HG03432 (cell line): ENCODE data around the gene LIPC.

Experiments
- ATAC-seq: cut with Tn5 transposase; IDR thresholded peaks from one replicate; pipeline ENCODE4 v1.9.1; 2021; ENCODE audit warnings: mild to moderate bottlenecking, moderate library complexity; ENCODE audit not compliant: unreplicated experiment

LIPC gene

GRCh38 chr15:58472221-58472620, 40.4 kb downstream of the LIPC start:
- no peak for ATAC-seq

GRCh38 chr15:58472821-58473581, 41.2 kb downstream of the LIPC start:
- ATAC-seq = no peak

DNA sequence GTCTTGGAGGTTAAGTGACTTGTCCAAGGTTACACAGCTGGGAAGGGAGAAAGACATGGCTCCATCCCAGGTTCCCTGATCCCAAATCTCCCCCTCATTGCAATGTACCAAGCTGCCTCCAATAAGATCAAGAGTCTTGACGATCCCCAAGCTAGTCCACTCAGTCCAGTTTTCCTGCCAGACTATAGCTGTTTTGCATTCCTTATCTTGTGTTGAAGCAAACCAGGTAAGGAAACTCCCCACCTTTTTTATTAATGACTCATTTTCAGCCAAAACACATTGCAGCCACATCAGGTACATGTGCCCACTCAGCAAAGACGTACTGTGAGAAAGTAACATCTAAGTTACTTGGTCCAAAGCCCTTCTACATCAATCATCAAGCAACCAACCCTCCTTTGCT, 41.9 kb downstream of the LIPC start:
- ATAC-seq = no peak

DNA sequence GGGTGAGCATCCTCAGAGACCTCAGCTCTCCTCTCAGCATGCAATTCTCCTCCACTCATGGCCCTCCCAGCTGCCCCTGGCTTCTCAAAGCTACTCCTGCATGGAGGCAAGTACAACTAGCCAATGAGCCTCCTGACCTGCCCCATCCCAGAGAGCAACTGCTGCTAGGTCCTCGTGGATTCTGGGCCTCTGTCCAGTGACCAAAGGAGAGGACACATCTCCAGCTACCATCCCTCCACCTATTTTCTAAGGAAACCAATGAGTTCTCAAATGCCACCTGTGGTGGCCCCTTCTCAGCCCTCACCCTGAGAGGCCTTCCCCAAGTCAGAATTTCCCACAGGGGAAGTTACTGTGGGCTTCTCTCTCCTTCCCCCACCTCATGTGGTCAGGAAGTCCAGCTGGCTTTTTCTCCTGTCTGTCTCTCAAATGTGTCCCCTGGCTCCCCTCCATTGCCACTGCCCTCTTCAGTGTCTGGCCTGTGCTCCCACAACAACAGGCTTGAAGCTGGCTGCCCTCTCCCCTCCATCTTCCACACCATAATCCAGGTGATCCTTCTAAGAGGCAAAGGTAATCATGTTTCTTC, 43.0 kb downstream of the LIPC start:
- no peak for ATAC-seq

DNA sequence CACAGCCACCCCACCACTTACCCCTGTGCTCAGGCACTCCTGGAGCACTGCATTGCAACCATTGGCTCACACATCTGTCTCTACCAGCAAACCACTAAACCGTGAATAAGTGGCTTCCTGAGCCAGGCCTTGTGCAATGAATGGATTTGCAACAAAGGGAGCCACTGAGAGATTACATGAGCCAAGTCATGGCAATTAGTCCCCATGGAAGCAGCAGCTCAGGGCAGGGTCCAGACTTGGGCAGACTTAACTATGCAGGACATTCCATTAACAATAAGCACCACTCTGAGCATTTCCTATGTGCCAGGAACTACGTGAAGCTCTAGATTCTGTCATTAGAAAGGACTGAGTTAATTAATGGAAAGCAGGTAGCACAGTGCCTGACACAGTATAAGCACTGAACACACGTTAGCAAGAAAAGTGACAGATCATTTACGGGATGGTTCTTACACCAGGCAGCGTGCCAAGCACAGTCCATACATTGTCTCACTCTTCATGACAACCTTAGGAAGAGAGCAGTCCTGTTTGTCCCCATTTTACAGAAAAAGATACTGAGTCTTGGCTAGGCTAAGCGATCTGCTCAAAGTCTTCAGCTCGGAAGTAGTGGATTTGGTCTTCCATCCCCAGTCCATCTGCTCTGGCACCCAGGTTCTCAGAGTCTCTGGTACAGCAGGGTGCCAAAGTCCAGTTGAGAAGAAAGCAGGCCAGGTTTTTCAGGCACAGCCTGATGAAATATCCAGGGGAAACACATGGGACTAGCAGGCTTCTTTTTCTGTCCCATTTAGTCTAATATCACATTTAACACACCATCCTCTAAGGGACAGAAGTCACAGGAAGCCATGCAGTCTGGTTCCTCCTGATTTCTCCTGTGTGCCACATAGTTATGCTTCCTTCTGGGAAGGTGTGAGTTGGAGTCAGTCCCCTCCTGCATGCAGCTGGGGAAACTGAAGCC, 44.1 kb downstream of the LIPC start:
- ATAC-seq = no peak

DNA sequence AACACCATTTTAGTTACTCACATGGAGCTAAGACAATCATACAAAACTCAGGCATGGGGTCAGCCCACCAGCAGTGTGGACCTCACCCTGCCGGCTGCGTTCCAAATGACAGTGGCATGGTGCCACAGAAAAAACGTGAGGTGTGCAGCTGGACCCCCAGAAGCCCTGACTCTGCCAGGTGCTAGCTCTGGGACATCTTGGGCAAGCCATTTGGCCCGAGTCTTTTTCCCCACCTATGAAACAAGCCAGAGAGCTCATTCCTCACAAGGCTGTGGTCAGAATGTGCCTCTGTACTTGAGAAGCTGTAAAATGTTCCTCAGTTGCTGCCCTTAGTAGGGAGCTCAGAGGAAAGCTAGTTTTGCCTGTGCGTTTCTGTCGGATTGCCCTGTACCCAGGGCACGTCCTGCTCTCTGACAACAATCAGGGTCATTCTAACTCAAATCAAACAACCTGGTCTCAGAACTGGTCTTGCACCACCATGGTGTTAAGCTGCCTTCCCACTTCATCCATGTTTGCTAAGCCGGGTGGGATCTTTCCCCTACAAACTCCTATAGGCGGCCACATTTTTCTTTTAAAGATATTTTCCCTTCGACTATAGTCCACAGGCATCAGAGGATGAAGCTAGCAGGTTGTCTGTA, 44.9 kb downstream of the LIPC start:
- no peak for ATAC-seq

- ATAC-seq = no peak
Measured at GRCh38 chr15:58477170-58477569, 45.4 kb downstream of the LIPC start.

DNA sequence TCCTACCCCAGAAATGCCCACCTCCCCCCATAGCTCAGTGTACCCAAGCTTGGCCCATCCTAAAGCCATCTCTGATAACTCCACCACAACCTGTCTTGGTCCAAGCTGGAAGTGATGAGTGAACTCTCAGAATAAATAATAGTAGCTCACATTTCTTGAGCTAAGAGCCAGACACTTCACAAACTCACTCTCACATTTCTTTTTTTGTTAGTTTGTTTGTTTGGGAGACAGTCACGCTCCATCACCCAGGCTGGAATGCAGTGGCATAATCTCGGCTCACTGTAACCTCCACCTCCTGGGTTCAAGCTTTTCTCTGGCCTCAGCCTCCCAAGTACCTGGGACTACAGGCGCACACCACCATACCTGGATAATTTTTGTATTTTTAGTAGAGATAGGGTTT, 46.2 kb downstream of the LIPC start:
- no peak for ATAC-seq

- ATAC-seq = no peak
Measured at GRCh38 chr15:58478579-58478978, 46.8 kb downstream of the LIPC start.

DNA sequence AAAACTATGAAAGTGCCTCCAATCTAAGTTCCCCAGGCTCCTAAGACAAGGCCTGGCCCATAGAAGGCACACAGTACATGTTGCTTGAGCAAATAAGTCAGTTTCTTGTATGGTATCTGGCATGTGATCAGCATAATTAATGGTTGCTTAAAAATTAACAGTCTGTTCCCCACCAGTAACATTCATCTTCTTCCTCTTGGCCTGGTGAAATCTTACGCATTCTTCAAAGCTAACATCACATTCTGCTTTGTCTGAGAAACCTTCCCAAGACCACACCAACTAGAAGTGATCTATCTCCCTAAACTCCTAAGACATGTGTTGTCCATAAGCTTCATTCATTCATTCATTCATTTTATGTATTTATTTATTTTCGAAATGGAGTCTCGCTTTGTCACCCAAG, 48.1 kb downstream of the LIPC start:
- no peak for ATAC-seq

GRCh38 chr15:58483376-58483775, 51.6 kb downstream of the LIPC start:
- ATAC-seq = no peak

- ATAC-seq = no peak
Measured at GRCh38 chr15:58484791-58485600, 53.2 kb downstream of the LIPC start.

- ATAC-seq = no peak
Measured at GRCh38 chr15:58486062-58486461, 54.3 kb downstream of the LIPC start.

DNA sequence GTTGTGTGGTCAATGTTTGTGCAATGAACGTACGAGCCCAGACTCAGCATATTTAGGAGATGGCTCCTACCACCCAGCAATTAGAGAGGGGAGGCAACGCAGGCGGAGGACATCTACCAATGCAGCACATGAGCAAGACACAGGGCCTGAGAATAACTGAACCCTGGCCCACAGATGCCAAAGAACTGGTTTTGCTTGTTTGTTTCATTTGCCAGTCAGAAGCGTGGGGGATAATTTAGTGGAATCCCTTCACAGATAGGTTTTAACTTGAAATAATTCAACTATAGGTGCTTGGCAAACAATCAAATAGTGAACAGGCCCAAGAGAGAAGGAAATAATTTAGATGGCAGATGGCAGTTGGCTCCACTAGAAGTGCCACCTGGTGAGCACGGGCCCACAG, 54.8 kb downstream of the LIPC start:
- no peak for ATAC-seq

DNA sequence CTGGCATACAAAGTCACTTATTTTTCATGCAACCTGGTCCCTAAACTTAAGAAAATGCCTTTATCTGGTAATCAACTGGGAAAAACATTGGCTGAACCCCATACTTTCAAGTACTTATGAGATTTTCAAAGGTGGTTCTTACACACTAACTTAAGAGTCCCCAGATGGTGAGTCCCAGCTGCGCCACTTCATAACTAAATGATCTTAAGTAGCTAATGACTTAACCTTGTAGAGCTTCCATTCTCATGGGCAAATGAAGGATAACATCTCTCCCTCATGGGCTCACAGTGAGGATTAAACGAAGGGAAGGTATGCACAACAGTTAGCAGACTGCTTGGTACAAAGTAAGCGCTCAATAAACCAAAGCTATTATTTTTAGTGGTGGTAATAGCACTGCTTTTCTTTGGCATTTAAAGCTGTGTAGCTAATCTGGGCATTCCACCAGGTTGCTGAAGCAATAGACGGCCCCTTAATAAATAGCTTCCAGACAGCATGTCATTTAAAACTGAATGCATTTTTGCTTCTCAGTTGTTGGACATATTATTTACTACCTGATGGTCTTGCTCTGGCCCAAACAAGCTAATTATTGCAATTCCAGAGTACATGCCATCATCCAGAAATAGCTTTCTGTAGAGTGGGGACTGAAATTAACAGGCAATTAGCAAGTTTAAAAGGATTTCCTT, 55.4 kb downstream of the LIPC start:
- no peak for ATAC-seq

DNA sequence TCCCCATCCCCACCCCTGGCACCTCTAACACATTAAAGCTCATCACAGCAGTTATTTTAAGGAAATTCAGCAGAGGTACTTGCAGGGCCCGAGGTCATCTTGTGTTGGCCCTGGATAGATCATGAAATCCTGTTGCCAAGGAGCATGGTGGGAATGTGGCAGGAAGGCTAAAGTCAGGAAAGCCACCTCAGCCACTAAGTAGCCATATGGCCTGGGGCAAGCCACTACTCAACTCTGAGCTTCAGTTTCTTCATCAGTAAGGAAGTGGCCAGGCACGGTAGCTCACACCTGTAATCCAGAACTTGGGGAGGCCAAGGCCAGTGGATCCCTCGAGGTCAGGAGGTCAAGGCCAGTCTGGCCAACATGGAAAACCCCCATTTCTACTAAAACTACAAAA, 55.9 kb downstream of the LIPC start:
- ATAC-seq = no peak

DNA sequence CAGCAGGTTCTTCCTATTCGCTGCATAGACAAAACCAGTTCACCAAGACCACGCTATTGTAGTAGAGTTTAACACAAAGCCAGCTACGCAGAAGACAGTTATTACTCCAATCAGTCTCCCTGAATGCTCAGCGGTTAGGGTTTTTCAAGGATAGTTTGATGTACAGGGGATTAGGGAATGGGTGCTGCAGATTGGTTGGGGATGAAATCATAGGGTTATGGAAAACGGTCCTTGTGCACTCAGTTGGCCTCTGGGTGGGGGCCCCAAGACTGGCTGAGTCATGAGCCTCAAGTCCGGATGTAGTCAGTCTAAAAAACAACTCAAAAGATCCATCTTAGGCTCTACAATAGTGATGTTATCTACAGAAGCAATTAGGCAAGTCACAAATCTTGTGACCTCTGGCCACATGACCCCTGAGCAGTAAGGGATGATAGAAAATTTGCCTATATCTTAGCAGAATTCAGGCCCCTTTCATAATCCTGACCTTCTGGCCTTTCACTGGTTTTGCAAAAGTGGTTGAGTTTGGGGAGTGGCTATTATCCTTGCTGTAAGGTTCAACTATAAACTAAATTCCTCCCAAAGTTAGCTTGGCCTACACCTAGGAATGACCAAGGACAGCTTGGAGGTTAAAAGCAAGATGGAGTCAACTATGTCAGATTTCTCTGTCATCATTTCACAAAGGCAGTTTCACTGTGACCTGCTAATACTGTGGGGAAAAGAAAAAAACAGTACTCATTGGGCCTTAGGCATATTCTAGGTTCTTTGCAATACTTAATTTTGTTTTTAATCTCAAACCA, 57.7 kb downstream of the LIPC start:
- no peak for ATAC-seq

GRCh38 chr15:58490086-58490887, 58.5 kb downstream of the LIPC start:
- no peak for ATAC-seq
